ENCODE data around the gene PELI2. TPM values are rescaled to one million over a fixed set of nuclear protein-coding genes. Genes with fewer than 3 reads are reported as not detected.

Gene PELI2
- total RNA-seq, 1 experiment from 2014 or later = 10.0 TPM

- H3K27me3 ChIP-seq (ENCODE audit: insufficient read depth, low read depth) = no peaks in the 10 kb centered on the region
These were observed 170.9 kb downstream of the PELI2 start for GRCh38 chr14:56289155-56289554.

GRCh38 chr14:56290195-56290594 lies 172.0 kb downstream of the PELI2 start:
- Histone ChIP-seq H3K79me2 (ENCODE audit: low read depth) (no peaks in the 10 kb centered on the region), H3K27ac (no peak overlapping the region), H3K9me3 (ENCODE audit: insufficient read depth, low read depth) (no peaks in the 10 kb centered on the region), H4K20me1 (ENCODE audit: insufficient read depth) (no peaks in the 10 kb centered on the region), H3K4me3 (no peak overlapping the region), H3K27me3 (ENCODE audit: insufficient read depth, low read depth) (no peaks in the 10 kb centered on the region), H3K9me2 (ENCODE audit: insufficient read depth) (no peaks in the 10 kb centered on the region), H2AFZ (no peak overlapping the region), H3K4me2 (no peak overlapping the region), H3K4me1 (replicated peaks; ENCODE audit: insufficient read depth) (no peaks in the 10 kb centered on the region), H3K36me3 (ENCODE audit: low read depth) (no peaks in the 10 kb centered on the region), H3F3A (ENCODE audit: insufficient read depth, low read depth) (no peaks in the 10 kb centered on the region)
- CTCF ChIA-PET = no interaction called here
- no peak for DNase-seq
- TF ChIP-seq EZH2 (IDR thresholded peaks at IDR 0.05; ENCODE audit: low read depth) (no peak), CTCF (conservative IDR thresholded peaks at IDR 0.05) (no peak)
- BruUV-seq (replicated peaks) = no TSS peak
- POLR2A ChIA-PET (ENCODE audit: unreplicated experiment) = no interaction called here
- intact Hi-C loops (cut with micrococcal nuclease; ENCODE audit: unreplicated experiment) = no loop called here

More at GRCh38 chr14:56289155-56289554, 170.9 kb downstream of the PELI2 start:
- ChIA-PET POLR2A (ENCODE audit: unreplicated experiment) (no interaction called here), CTCF (no interaction called here)
- H3K4me1 ChIP-seq (replicated peaks; ENCODE audit: insufficient read depth) = no peaks in the 10 kb centered on the region
- DNase-seq = no peak
- intact Hi-C loops (cut with micrococcal nuclease; ENCODE audit: unreplicated experiment) = no loop called here
- H3K79me2 ChIP-seq (ENCODE audit: low read depth) = no peaks in the 10 kb centered on the region
- no TSS peak for BruUV-seq (replicated peaks)
- no peaks in the 10 kb centered on the region for H4K20me1 ChIP-seq (ENCODE audit: insufficient read depth)
- H3F3A ChIP-seq (ENCODE audit: insufficient read depth, low read depth) = no peaks in the 10 kb centered on the region
- H3K36me3 ChIP-seq (ENCODE audit: low read depth) = no peaks in the 10 kb centered on the region
- no peak overlapping the region for H3K27ac ChIP-seq
- no peak for TF ChIP-seq EZH2 (IDR thresholded peaks at IDR 0.05; ENCODE audit: low read depth)
- H3K4me3 ChIP-seq = no peak overlapping the region
- no peaks in the 10 kb centered on the region for H3K9me2 ChIP-seq (ENCODE audit: insufficient read depth)
- H2AFZ ChIP-seq = no peak overlapping the region
- H3K4me2 ChIP-seq = no peak overlapping the region
- H3K9me3 ChIP-seq (ENCODE audit: insufficient read depth, low read depth) = no peaks in the 10 kb centered on the region

GRCh38 chr14:56292970-56293369 lies 174.8 kb downstream of the PELI2 start:
- no peak overlapping the region for H3K27ac ChIP-seq
- no peak for DNase-seq
- H3K27me3 ChIP-seq (ENCODE audit: insufficient read depth, low read depth) = no peaks in the 10 kb centered on the region
- H4K20me1 ChIP-seq (ENCODE audit: insufficient read depth) = no peaks in the 10 kb centered on the region
- intact Hi-C loops (cut with micrococcal nuclease; ENCODE audit: unreplicated experiment) = no loop called here
- BruUV-seq (replicated peaks) = no TSS peak
- no peaks in the 10 kb centered on the region for H3K4me1 ChIP-seq (replicated peaks; ENCODE audit: insufficient read depth)
- ChIA-PET POLR2A (ENCODE audit: unreplicated experiment) (no interaction called here), CTCF (no interaction called here)
- no peak for TF ChIP-seq EZH2 (IDR thresholded peaks at IDR 0.05; ENCODE audit: low read depth)
- no peak for TF ChIP-seq CTCF (conservative IDR thresholded peaks at IDR 0.05)
- H3K4me3 ChIP-seq = no peak overlapping the region
- H3F3A ChIP-seq (ENCODE audit: insufficient read depth, low read depth) = no peaks in the 10 kb centered on the region
- H2AFZ ChIP-seq = no peak overlapping the region
- no peaks in the 10 kb centered on the region for H3K36me3 ChIP-seq (ENCODE audit: low read depth)
- no peaks in the 10 kb centered on the region for H3K9me2 ChIP-seq (ENCODE audit: insufficient read depth)
- H3K9me3 ChIP-seq (ENCODE audit: insufficient read depth, low read depth) = no peaks in the 10 kb centered on the region
- no peaks in the 10 kb centered on the region for H3K79me2 ChIP-seq (ENCODE audit: low read depth)
- H3K4me2 ChIP-seq = no peak overlapping the region

GRCh38 chr14:56293506-56293905 lies 175.3 kb downstream of the PELI2 start:
- H3F3A ChIP-seq (ENCODE audit: insufficient read depth, low read depth) = no peaks in the 10 kb centered on the region
- no peaks in the 10 kb centered on the region for H3K9me2 ChIP-seq (ENCODE audit: insufficient read depth)
- H3K27ac ChIP-seq = no peak overlapping the region
- H4K20me1 ChIP-seq (ENCODE audit: insufficient read depth) = no peaks in the 10 kb centered on the region
- ChIA-PET CTCF (no interaction called here), POLR2A (ENCODE audit: unreplicated experiment) (no interaction called here)
- H3K4me1 ChIP-seq (replicated peaks; ENCODE audit: insufficient read depth) = no peaks in the 10 kb centered on the region
- no peaks in the 10 kb centered on the region for H3K27me3 ChIP-seq (ENCODE audit: insufficient read depth, low read depth)
- H3K4me3 ChIP-seq = no peak overlapping the region
- H3K4me2 ChIP-seq = no peak overlapping the region
- BruUV-seq (replicated peaks) = no TSS peak
- no peaks in the 10 kb centered on the region for H3K79me2 ChIP-seq (ENCODE audit: low read depth)
- no peak overlapping the region for H2AFZ ChIP-seq
- TF ChIP-seq CTCF (conservative IDR thresholded peaks at IDR 0.05) (no peak), EZH2 (IDR thresholded peaks at IDR 0.05; ENCODE audit: low read depth) (no peak)
- DNase-seq = no peak
- H3K36me3 ChIP-seq (ENCODE audit: low read depth) = no peaks in the 10 kb centered on the region
- intact Hi-C loops (cut with micrococcal nuclease; ENCODE audit: unreplicated experiment) = no loop called here
- no peaks in the 10 kb centered on the region for H3K9me3 ChIP-seq (ENCODE audit: insufficient read depth, low read depth)

All from PC-9 (cell line).